GM12873 (cell line): Measurements from ENCODE around the gene HEG1.
A peak's percentile ranks its signal among the peaks of the same experiment; 100 is the strongest.

Source experiments
- CTCF ChIP-seq: IDR thresholded peaks from 2 replicates; pipeline ENCODE4 v1.5.1; 2012; ENCODE audit warnings: low read depth, mild to moderate bottlenecking, moderate library complexity, low read length, control low read depth; ENCODE audit not compliant: insufficient read depth; ENCODE audit errors: missing control alignments

Gene HEG1

GRCh38 chr3:125058529-125058928, 2.7 kb upstream of the HEG1 start:
- TF ChIP-seq CTCF = no peak

- no peak for TF ChIP-seq CTCF
Observed at GRCh38 chr3:125057186-125057850, 1.5 kb upstream of the HEG1 start.

GRCh38 chr3:125055331-125055912, 375 bp downstream of the HEG1 start:
- TF ChIP-seq CTCF = no peak

DNA sequence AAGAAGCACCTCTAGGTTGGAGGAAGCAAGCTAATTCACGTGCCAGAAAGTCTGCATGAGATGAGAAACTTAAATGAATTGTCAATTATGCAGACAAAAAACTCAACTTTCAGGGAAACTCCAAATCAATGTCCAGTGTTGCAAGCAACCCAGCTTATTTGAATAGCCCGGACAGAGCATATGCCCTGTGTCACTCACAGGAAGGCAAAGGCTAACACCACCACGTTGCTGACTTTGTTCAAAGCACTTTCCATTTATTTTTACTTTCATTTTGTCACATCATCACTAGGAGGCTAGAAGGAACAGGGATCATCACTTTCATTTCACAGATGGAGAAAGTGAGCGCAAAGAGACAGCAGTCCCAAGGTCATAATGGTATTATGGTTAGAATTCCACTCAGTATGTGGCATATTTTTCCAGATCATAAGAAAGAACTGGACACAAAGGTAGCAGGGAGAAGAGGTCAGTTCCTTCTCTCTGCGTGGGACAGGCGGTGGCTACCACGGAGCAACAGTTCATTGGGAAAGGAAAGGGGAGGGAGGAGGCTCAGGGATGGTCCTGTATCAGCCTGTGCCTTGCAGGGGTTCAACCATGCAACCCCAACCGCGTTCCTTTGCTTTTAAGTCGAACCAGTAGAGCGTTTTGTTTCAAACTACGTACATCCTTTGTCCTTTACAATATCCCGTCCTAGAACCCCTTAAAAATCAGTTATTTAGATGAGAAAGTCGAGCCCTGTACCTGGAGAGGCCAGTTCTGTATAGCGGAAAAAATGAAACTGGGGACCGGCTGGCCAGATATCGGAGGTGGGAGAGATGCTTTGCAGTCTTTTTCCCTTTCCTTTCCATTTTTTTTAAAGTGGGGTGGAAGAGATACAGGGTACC, 1.1 kb downstream of the HEG1 start:
- peak; percentile 6 for TF ChIP-seq CTCF

DNA sequence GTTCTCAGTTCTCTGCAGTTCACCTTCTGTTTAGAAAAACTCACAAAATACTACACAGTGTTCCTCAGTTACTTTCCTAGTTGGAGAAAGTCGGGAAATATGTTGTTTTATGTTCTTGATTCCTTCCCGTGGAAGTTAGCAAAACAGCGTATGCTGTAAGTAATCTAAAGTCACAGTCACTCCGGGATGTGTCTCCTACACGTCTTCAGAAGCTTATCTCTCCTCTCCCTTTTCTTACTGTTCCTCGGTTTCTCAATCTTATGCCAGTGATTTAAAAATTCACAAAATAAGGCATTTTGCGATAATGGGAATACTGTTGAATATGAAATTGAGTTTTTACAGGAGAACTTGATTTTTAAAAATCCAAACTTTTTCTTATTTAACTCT, 1.7 kb downstream of the HEG1 start:
- no peak for TF ChIP-seq CTCF

- TF ChIP-seq CTCF = no peak
Observed at GRCh38 chr3:125053304-125053699, 2.5 kb downstream of the HEG1 start.

- no peak for TF ChIP-seq CTCF
Observed at GRCh38 chr3:125052624-125053303, 3.0 kb downstream of the HEG1 start.
